Left ventricle myocardium inferior (tissue), 1 donor: ENCODE results near the gene FSTL5. TPM values are rescaled to one million over a fixed set of nuclear protein-coding genes. Genes with fewer than 3 reads are reported as not detected.

ENCODE experiments used
- DNase-seq: peaks from one replicate; pipeline ENCODE4 v3.0.0-alpha.2; 2020
- H3K27ac ChIP-seq: fragments of 200-600 bp; replicated peaks from 2 replicates; pipeline ENCODE4 v1.8.0; 2021
- H3K27me3 ChIP-seq: fragments of 200-600 bp; 2 replicates; pipeline ENCODE4 v1.8.0; 2021; ENCODE audit warnings: low read depth
- H3K36me3 ChIP-seq: fragments of 200-600 bp; 2 replicates; pipeline ENCODE4 v1.8.0; 2021
- H3K4me1 ChIP-seq: fragments of 200-600 bp; 2 replicates; pipeline ENCODE4 v1.8.0; 2021
- H3K4me3 ChIP-seq: fragments of 200-600 bp; 2 replicates; pipeline ENCODE4 v1.8.0; 2021; ENCODE audit warnings: mild to moderate bottlenecking, moderate library complexity
- H3K9me3 ChIP-seq: fragments of 200-600 bp; replicated peaks from 2 replicates; pipeline ENCODE4 v1.8.0; 2021
- intact Hi-C: fragments of 100-400 bp; cut with micrococcal nuclease; formaldehyde crosslinking; loops from one replicate; pipeline ENCODE4 v1.11.0; 2022
- total RNA-seq: library from RNA; stranded (reverse); fragmentation: NEBNext Ultra II Directional; extraction: Animal tissue kit (Norgen Biotek cat#: 25700); gene quantifications from one replicate; pipeline ENCODE4 v1.2.1, GENCODE V29; 2021
- TF ChIP-seq, protein P1 (sequence below): fragments of 200-600 bp; IDR thresholded peaks from 2 replicates; pipeline ENCODE4 v1.8.0; 2021; ENCODE audit warnings: antibody characterized with exemption, mild to moderate bottlenecking, borderline replicate concordance
- donor health status: DM: no; HTN: yes; CAD: no; lungs with severe emphysema.

The FSTL5 gene
- total RNA-seq, 1 donor from 2014 or later = not detected

DNA sequence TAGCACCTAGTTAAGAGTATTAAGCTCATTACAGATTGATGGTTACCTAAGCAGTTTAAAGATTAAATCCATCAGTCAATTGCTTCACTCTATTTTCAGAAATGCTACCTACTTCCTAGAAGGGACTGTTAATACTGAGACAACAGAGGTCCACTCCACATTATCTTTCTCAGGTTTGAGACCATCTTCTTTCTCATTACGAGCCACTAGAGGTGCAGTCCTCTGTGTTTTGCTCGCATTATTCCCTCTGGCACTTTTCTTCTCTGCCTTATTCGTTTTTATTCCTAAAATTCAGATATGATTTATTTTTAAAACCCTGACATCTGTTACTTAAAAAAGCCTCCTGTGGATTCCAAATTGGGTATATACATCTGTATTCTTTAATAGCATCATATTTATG lies 459.1 kb downstream of the FSTL5 start:
- TF ChIP-seq, protein P1, sequence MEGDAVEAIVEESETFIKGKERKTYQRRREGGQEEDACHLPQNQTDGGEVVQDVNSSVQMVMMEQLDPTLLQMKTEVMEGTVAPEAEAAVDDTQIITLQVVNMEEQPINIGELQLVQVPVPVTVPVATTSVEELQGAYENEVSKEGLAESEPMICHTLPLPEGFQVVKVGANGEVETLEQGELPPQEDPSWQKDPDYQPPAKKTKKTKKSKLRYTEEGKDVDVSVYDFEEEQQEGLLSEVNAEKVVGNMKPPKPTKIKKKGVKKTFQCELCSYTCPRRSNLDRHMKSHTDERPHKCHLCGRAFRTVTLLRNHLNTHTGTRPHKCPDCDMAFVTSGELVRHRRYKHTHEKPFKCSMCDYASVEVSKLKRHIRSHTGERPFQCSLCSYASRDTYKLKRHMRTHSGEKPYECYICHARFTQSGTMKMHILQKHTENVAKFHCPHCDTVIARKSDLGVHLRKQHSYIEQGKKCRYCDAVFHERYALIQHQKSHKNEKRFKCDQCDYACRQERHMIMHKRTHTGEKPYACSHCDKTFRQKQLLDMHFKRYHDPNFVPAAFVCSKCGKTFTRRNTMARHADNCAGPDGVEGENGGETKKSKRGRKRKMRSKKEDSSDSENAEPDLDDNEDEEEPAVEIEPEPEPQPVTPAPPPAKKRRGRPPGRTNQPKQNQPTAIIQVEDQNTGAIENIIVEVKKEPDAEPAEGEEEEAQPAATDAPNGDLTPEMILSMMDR = no peak
- Histone ChIP-seq H3K9me3 (no peaks in the 10 kb centered on the region), H3K4me3 (no peak overlapping the region), H3K27ac (no peak overlapping the region), H3K36me3 (no peaks in the 10 kb centered on the region), H3K27me3 (no peaks in the 10 kb centered on the region), H3K4me1 (no peaks in the 10 kb centered on the region)
- no peak for DNase-seq
- intact Hi-C loops = no loop called here

DNA sequence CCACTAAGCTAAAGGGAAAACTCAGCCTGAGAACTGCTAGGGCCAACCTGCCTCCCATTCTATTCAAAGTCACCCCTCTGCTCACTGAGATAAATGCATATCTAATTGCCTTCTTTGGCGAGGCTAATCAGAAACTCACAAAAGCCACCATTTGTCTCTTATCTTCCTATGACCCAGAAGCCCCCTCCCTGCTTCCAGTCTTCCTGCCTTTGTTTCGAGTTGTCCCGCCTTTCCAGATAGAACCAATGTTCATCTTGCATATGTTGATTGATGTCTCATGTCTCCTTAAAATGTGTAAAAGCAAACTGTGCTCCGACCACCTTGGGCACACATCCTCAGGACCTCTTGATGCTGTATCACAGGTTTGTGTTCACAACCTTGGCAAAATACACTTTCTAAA lies 459.8 kb downstream of the FSTL5 start:
- DNase-seq = no peak
- Histone ChIP-seq H3K4me3 (no peak overlapping the region), H3K4me1 (no peaks in the 10 kb centered on the region), H3K36me3 (no peaks in the 10 kb centered on the region), H3K27ac (no peak overlapping the region), H3K9me3 (no peaks in the 10 kb centered on the region), H3K27me3 (no peaks in the 10 kb centered on the region)
- intact Hi-C loops = no loop called here
- TF ChIP-seq, protein P1 = no peak

DNA sequence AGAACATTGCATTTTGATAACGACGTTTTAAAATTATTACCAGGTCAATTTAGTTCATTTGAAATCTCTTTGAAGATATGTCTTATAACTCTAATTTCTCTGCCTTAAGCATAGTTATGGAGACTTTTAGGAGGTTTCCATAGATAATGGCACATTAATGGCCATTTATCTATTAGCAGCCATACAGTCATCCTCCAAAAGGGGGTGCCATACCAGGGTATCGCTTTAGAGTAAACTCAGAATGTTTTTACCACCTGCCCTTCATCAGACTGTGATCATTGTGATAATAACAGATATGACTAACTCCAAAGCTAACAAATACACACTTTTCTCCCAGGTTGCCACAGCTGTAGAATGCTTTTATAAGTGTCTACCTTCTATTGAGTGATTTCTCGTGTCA lies 461.5 kb downstream of the FSTL5 start:
- TF ChIP-seq, protein P1 = no peak

DNA sequence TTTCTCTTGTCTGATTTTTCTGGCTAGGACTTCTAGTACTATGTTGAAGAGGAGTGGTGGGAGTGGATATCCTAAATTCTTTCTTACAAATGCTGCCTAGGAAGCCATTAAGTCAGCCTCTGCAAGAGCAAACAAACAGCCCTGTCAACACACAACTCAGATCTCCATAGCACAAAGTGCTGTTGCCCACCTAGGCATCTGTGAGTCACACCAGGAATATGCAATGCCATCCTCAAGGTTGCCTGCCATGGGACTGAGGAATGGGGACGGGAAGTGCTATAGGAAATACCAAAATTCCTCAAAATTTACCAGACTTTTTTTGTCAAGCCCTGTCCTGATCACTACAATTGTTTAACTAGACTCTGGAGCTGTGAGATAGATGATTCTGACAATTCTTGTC lies 466.9 kb downstream of the FSTL5 start:
- Histone ChIP-seq H3K36me3 (no peaks in the 10 kb centered on the region), H3K9me3 (peaks cover 6% of the 10 kb centered on the region), H3K4me3 (no peak overlapping the region), H3K27ac (no peak overlapping the region), H3K27me3 (no peaks in the 10 kb centered on the region), H3K4me1 (no peaks in the 10 kb centered on the region)
- TF ChIP-seq, protein P1 = no peak
- intact Hi-C loops = no loop called here
- DNase-seq = no peak

More for the DNA sequence above, 461.5 kb downstream of the FSTL5 start:
- Histone ChIP-seq H3K27ac (no peak overlapping the region), H3K4me3 (no peak overlapping the region), H3K36me3 (no peaks in the 10 kb centered on the region), H3K4me1 (no peaks in the 10 kb centered on the region), H3K9me3 (no peaks in the 10 kb centered on the region), H3K27me3 (no peaks in the 10 kb centered on the region)
- intact Hi-C loops = no loop called here
- no peak for DNase-seq

DNA sequence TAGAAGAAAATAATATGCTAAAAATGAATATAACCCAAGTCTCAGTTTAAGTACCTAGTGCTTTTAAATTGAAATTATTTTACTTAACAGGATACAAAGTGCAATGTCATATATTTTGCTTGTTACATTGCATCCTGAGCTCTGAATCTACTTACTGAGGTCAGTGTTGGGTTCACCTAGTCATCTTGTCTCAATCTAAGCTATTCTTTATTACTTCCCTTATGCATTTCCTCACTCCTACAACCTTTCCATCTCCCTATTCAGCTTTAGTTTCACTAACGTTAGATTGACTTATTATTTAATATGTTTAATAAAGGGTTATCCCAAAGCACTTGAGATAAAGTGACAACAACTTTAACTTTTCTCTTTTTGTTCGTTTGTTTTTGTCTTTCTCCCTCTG lies 483.7 kb downstream of the FSTL5 start:
- no peak for DNase-seq
- H3K36me3 ChIP-seq = no peaks in the 10 kb centered on the region
- H3K4me1 ChIP-seq = no peaks in the 10 kb centered on the region
- intact Hi-C loops = no loop called here
- H3K9me3 ChIP-seq = peaks cover 14% of the 10 kb centered on the region
- H3K4me3 ChIP-seq = no peak overlapping the region
- no peaks in the 10 kb centered on the region for H3K27me3 ChIP-seq
- TF ChIP-seq, protein P1 = no peak
- no peak overlapping the region for H3K27ac ChIP-seq

DNA sequence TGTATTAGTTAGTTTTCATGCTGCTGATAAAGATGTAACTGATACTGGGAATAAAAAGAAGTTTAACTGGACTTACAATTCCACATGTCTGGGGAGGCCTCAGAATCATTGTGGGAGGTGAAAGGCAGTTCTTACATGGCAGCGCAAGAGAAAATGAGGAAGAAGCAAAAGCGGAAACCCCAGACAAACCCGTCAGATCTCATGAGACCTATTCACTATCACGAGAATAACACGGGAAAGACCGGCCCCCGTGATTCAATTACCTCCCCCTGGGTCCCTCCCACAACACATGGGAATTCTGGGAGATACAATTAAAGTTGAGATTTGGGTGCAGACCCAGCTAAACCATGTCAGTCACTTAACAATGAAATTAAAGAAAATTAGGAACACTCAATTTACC lies 499.1 kb downstream of the FSTL5 start:
- no peak for DNase-seq
- intact Hi-C loops = no loop called here
- H3K4me3 ChIP-seq = no peak overlapping the region

More for the DNA sequence above, 499.1 kb downstream of the FSTL5 start:
- Histone ChIP-seq H3K27me3 (no peaks in the 10 kb centered on the region), H3K36me3 (no peaks in the 10 kb centered on the region), H3K4me1 (no peaks in the 10 kb centered on the region), H3K27ac (no peak overlapping the region), H3K9me3 (no peaks in the 10 kb centered on the region)
- TF ChIP-seq, protein P1 = no peak
